ENCODE results near the gene SYCN. TPM values are rescaled to one million over a fixed set of nuclear protein-coding genes. Genes with fewer than 3 reads are reported as not detected.
"Not testable (repeated sequence)": the region's sequence is repeated elsewhere in the genome, so short reads cannot be mapped to it uniquely, and the experiment has no call there.

The SYCN gene
- total RNA-seq, 2 donors from 2014 or later: not detected

- Mint-ChIP-seq H3K27me3 (no peaks in the 10 kb centered on the region), H3K27ac (peak overlapping the region; percentile 85), H3K36me3 (ENCODE audit: low read depth) (no peaks in the 10 kb centered on the region), H3K4me1 (peaks cover 12% of the 10 kb centered on the region), H3K9me3 (no peaks in the 10 kb centered on the region), H3K4me3 (peak overlapping the region; percentile 68)
- ATAC-seq (replicated peaks): no peak
These were observed 34.1 kb upstream of the SYCN start for GRCh38 chr19:39238209-39238608.

GRCh38 chr19:39237200-39238184 lies 33.4 kb upstream of the SYCN start:
- no peaks in the 10 kb centered on the region for H3K36me3 Mint-ChIP-seq (ENCODE audit: low read depth)
- peaks cover 12% of the 10 kb centered on the region for H3K4me1 Mint-ChIP-seq
- peak; percentile 89 for ATAC-seq (replicated peaks)
- no peaks in the 10 kb centered on the region for H3K27me3 Mint-ChIP-seq
- H3K9me3 Mint-ChIP-seq: no peaks in the 10 kb centered on the region
- H3K27ac Mint-ChIP-seq: peak overlapping the region; percentile 85
- H3K4me3 Mint-ChIP-seq: peak overlapping the region; percentile 68

GRCh38 chr19:39236527-39236926 lies 32.5 kb upstream of the SYCN start:
- Mint-ChIP-seq H3K4me1 (peaks cover 12% of the 10 kb centered on the region), H3K9me3 (no peaks in the 10 kb centered on the region), H3K27me3 (no peaks in the 10 kb centered on the region), H3K27ac (peak overlapping the region; percentile 60), H3K4me3 (no peak overlapping the region), H3K36me3 (ENCODE audit: low read depth) (no peaks in the 10 kb centered on the region)
- ATAC-seq (replicated peaks): peak; percentile 61

- peaks cover 2% of the 10 kb centered on the region for H3K4me1 Mint-ChIP-seq
- H3K9me3 Mint-ChIP-seq: no peaks in the 10 kb centered on the region
- H3K27ac Mint-ChIP-seq: no peak overlapping the region
- H3K27me3 Mint-ChIP-seq: no peaks in the 10 kb centered on the region
- H3K36me3 Mint-ChIP-seq (ENCODE audit: low read depth): no peaks in the 10 kb centered on the region
- no peak overlapping the region for H3K4me3 Mint-ChIP-seq
- ATAC-seq (replicated peaks): no peak
These were observed 28.6 kb upstream of the SYCN start for GRCh38 chr19:39232708-39233107.

- Mint-ChIP-seq H3K36me3 (ENCODE audit: low read depth) (no peaks in the 10 kb centered on the region), H3K4me3 (no peak overlapping the region), H3K27ac (peak overlapping the region; percentile 20), H3K4me1 (no peaks in the 10 kb centered on the region), H3K9me3 (no peaks in the 10 kb centered on the region), H3K27me3 (peaks cover 4% of the 10 kb centered on the region)
- no peak for ATAC-seq (replicated peaks)
These were observed 26.2 kb upstream of the SYCN start for GRCh38 chr19:39230096-39230764.

GRCh38 chr19:39224910-39225309 lies 20.8 kb upstream of the SYCN start:
- Mint-ChIP-seq H3K36me3 (ENCODE audit: low read depth) (no peaks in the 10 kb centered on the region), H3K9me3 (no peaks in the 10 kb centered on the region), H3K4me3 (no peak overlapping the region), H3K27ac (no peak overlapping the region), H3K4me1 (peaks cover under 1% of the 10 kb centered on the region), H3K27me3 (peaks cover 24% of the 10 kb centered on the region)
- ATAC-seq (replicated peaks): no peak

GRCh38 chr19:39223703-39224279 lies 19.7 kb upstream of the SYCN start:
- no peaks in the 10 kb centered on the region for H3K9me3 Mint-ChIP-seq
- peaks cover 5% of the 10 kb centered on the region for H3K4me1 Mint-ChIP-seq
- no peaks in the 10 kb centered on the region for H3K36me3 Mint-ChIP-seq (ENCODE audit: low read depth)
- H3K27ac Mint-ChIP-seq: no peak overlapping the region
- no peak for ATAC-seq (replicated peaks)
- peaks cover 29% of the 10 kb centered on the region for H3K27me3 Mint-ChIP-seq
- no peak overlapping the region for H3K4me3 Mint-ChIP-seq

- H3K36me3 Mint-ChIP-seq (ENCODE audit: low read depth); H3K4me3 Mint-ChIP-seq; H3K4me1 Mint-ChIP-seq; ATAC-seq (replicated peaks); H3K9me3 Mint-ChIP-seq; H3K27ac Mint-ChIP-seq: not testable (repeated sequence)
- peaks cover 32% of the 10 kb centered on the region for H3K27me3 Mint-ChIP-seq
These were observed 15.0 kb upstream of the SYCN start for GRCh38 chr19:39219108-39219507.

GRCh38 chr19:39218230-39219007 lies 14.4 kb upstream of the SYCN start:
- Mint-ChIP-seq H3K27me3 (peaks cover 32% of the 10 kb centered on the region), H3K9me3 (no peaks in the 10 kb centered on the region)

GRCh38 chr19:39217094-39217493 lies 13.0 kb upstream of the SYCN start:
- no peaks in the 10 kb centered on the region for H3K9me3 Mint-ChIP-seq
- no peak for ATAC-seq (replicated peaks)
- H3K4me1 Mint-ChIP-seq: peaks cover 5% of the 10 kb centered on the region
- H3K27me3 Mint-ChIP-seq: peaks cover 29% of the 10 kb centered on the region
- H3K4me3 Mint-ChIP-seq: no peak overlapping the region
- H3K27ac Mint-ChIP-seq: no peak overlapping the region
- H3K36me3 Mint-ChIP-seq (ENCODE audit: low read depth): no peaks in the 10 kb centered on the region

More at GRCh38 chr19:39218230-39219007, 14.4 kb upstream of the SYCN start:
- no peak overlapping the region for H3K27ac Mint-ChIP-seq
- no peaks in the 10 kb centered on the region for H3K36me3 Mint-ChIP-seq (ENCODE audit: low read depth)
- peaks cover 5% of the 10 kb centered on the region for H3K4me1 Mint-ChIP-seq
- H3K4me3 Mint-ChIP-seq: no peak overlapping the region
- no peak for ATAC-seq (replicated peaks)

- not testable (repeated sequence) for H3K4me1 Mint-ChIP-seq; H3K4me3 Mint-ChIP-seq; H3K27ac Mint-ChIP-seq; H3K36me3 Mint-ChIP-seq (ENCODE audit: low read depth); H3K9me3 Mint-ChIP-seq; ATAC-seq (replicated peaks)
- peaks cover 19% of the 10 kb centered on the region for H3K27me3 Mint-ChIP-seq
These were observed 11.3 kb upstream of the SYCN start for GRCh38 chr19:39215323-39215722.

- Mint-ChIP-seq H3K27me3 (peaks cover 10% of the 10 kb centered on the region), H3K36me3 (ENCODE audit: low read depth) (no peaks in the 10 kb centered on the region), H3K4me3 (no peak overlapping the region), H3K9me3 (no peaks in the 10 kb centered on the region), H3K4me1 (no peaks in the 10 kb centered on the region), H3K27ac (no peak overlapping the region)
- peak; percentile 99 for ATAC-seq (replicated peaks)
These were observed 8.3 kb upstream of the SYCN start for GRCh38 chr19:39212375-39212742.

GRCh38 chr19:39211731-39212374 lies 7.8 kb upstream of the SYCN start:
- no peak for ATAC-seq (replicated peaks)
- Mint-ChIP-seq H3K4me1 (no peaks in the 10 kb centered on the region), H3K9me3 (no peaks in the 10 kb centered on the region), H3K36me3 (ENCODE audit: low read depth) (no peaks in the 10 kb centered on the region), H3K4me3 (no peak overlapping the region), H3K27ac (no peak overlapping the region), H3K27me3 (peaks cover 5% of the 10 kb centered on the region)

- H3K9me3 Mint-ChIP-seq: no peaks in the 10 kb centered on the region
These were observed 5.1 kb upstream of the SYCN start for GRCh38 chr19:39209196-39209595.

More at GRCh38 chr19:39209196-39209595, 5.1 kb upstream of the SYCN start:
- H3K27ac Mint-ChIP-seq: no peak overlapping the region
- no peaks in the 10 kb centered on the region for H3K36me3 Mint-ChIP-seq (ENCODE audit: low read depth)
- ATAC-seq (replicated peaks): no peak
- no peaks in the 10 kb centered on the region for H3K4me1 Mint-ChIP-seq
- H3K27me3 Mint-ChIP-seq: peaks cover 5% of the 10 kb centered on the region
- no peak overlapping the region for H3K4me3 Mint-ChIP-seq
